Measurements from ENCODE around the gene SNAP91. TPM values are rescaled to one million over a fixed set of nuclear protein-coding genes. Genes with fewer than 3 reads are reported as not detected.

The SNAP91 gene
- total RNA-seq, 1 experiment from 2014 or later = not detected

- no TSS peak for BruUV-seq (replicated peaks)
- no peak overlapping the region for H3K27ac ChIP-seq (ENCODE audit: low read length)
- ChIA-PET POLR2A (ENCODE audit: unreplicated experiment) (no interaction called here), CTCF (no interaction called here)
- no peak overlapping the region for H3K4me2 ChIP-seq (ENCODE audit: low read length)
- no peak overlapping the region for H3K4me3 ChIP-seq (ENCODE audit: low read length)
- H3K9ac ChIP-seq (ENCODE audit: low read length) = no peak overlapping the region
- intact Hi-C loops (cut with micrococcal nuclease) = no loop called here
- no peak overlapping the region for H2AFZ ChIP-seq (ENCODE audit: low read length)
- no peaks in the 10 kb centered on the region for H3K36me3 ChIP-seq (ENCODE audit: low read depth, low read length)
- H4K20me1 ChIP-seq (ENCODE audit: low read length) = no peaks in the 10 kb centered on the region
- no peaks in the 10 kb centered on the region for H3K4me1 ChIP-seq (ENCODE audit: insufficient read depth, low read length)
- no peaks in the 10 kb centered on the region for H3K9me3 ChIP-seq (ENCODE audit: low read length)
- H3K9me2 ChIP-seq (replicated peaks; ENCODE audit: low read length) = no peaks in the 10 kb centered on the region
- H3K79me2 ChIP-seq (ENCODE audit: low read length) = no peaks in the 10 kb centered on the region
- ATAC-seq (no peak), DNase-seq (no peak)
- no peaks in the 10 kb centered on the region for H3F3A ChIP-seq (ENCODE audit: low read length, unreplicated experiment)
- peaks cover 10% of the 10 kb centered on the region; the same call in 1 of the 2 replicates for H3K27me3 ChIP-seq (ENCODE audit: low read length)
- TF ChIP-seq CTCF (conservative IDR thresholded peaks at IDR 0.05; ENCODE audit: low read depth, low read length) = no peak
- no peak for TF ChIP-seq EZH2phosphoT487 (IDR thresholded peaks at IDR 0.05; ENCODE audit: borderline replicate concordance, low read length)
- TF ChIP-seq EZH2 (IDR thresholded peaks at IDR 0.05; ENCODE audit: low read length, unreplicated experiment) = no peak
These were observed 23.4 kb downstream of the SNAP91 start for GRCh38 chr6:83685481-83685880.

- Histone ChIP-seq H3K9me2 (replicated peaks; ENCODE audit: low read length) (no peaks in the 10 kb centered on the region), H3K79me2 (ENCODE audit: low read length) (no peaks in the 10 kb centered on the region), H3K4me3 (ENCODE audit: low read length) (no peak overlapping the region), H4K20me1 (ENCODE audit: low read length) (no peaks in the 10 kb centered on the region), H3K4me2 (ENCODE audit: low read length) (no peak overlapping the region), H3K36me3 (ENCODE audit: low read depth, low read length) (no peaks in the 10 kb centered on the region), H3F3A (ENCODE audit: low read length, unreplicated experiment) (no peaks in the 10 kb centered on the region), H3K27me3 (ENCODE audit: low read length) (peaks cover 50% of the 10 kb centered on the region), H3K9me3 (ENCODE audit: low read length) (no peaks in the 10 kb centered on the region), H3K9ac (ENCODE audit: low read length) (no peak overlapping the region), H3K27ac (ENCODE audit: low read length) (no peak overlapping the region), H2AFZ (ENCODE audit: low read length) (no peak overlapping the region), H3K4me1 (ENCODE audit: insufficient read depth, low read length) (no peaks in the 10 kb centered on the region)
- no peak for DNase-seq
- no peak for ATAC-seq
- ChIA-PET POLR2A (ENCODE audit: unreplicated experiment) (no interaction called here), CTCF (no interaction called here)
- intact Hi-C loops (cut with micrococcal nuclease) = no loop called here
- BruUV-seq (replicated peaks) = no TSS peak
- TF ChIP-seq CTCF (conservative IDR thresholded peaks at IDR 0.05; ENCODE audit: low read depth, low read length) (no peak), EZH2phosphoT487 (IDR thresholded peaks at IDR 0.05; ENCODE audit: borderline replicate concordance, low read length) (no peak), EZH2 (IDR thresholded peaks at IDR 0.05; ENCODE audit: low read length, unreplicated experiment) (no peak)
These were observed 31.1 kb downstream of the SNAP91 start for GRCh38 chr6:83677791-83678190.

- H3K79me2 ChIP-seq (ENCODE audit: low read length) = no peaks in the 10 kb centered on the region
- H3K9me2 ChIP-seq (replicated peaks; ENCODE audit: low read length) = no peaks in the 10 kb centered on the region
- H3K4me3 ChIP-seq (ENCODE audit: low read length) = no peak overlapping the region
- H3F3A ChIP-seq (ENCODE audit: low read length, unreplicated experiment) = no peaks in the 10 kb centered on the region
- no peak overlapping the region for H2AFZ ChIP-seq (ENCODE audit: low read length)
- H3K4me2 ChIP-seq (ENCODE audit: low read length) = no peak overlapping the region
- no peaks in the 10 kb centered on the region for H3K9me3 ChIP-seq (ENCODE audit: low read length)
- H3K27me3 ChIP-seq (ENCODE audit: low read length) = peaks cover 27% of the 10 kb centered on the region
- no TSS peak for BruUV-seq (replicated peaks)
- H4K20me1 ChIP-seq (ENCODE audit: low read length) = no peaks in the 10 kb centered on the region
- H3K4me1 ChIP-seq (ENCODE audit: insufficient read depth, low read length) = no peaks in the 10 kb centered on the region
- TF ChIP-seq EZH2 (IDR thresholded peaks at IDR 0.05; ENCODE audit: low read length, unreplicated experiment) (no peak), EZH2phosphoT487 (IDR thresholded peaks at IDR 0.05; ENCODE audit: borderline replicate concordance, low read length) (no peak), CTCF (conservative IDR thresholded peaks at IDR 0.05; ENCODE audit: low read depth, low read length) (no peak)
- H3K36me3 ChIP-seq (ENCODE audit: low read depth, low read length) = no peaks in the 10 kb centered on the region
- DNase-seq (no peak), ATAC-seq (no peak)
- H3K27ac ChIP-seq (ENCODE audit: low read length) = no peak overlapping the region
- no peak overlapping the region for H3K9ac ChIP-seq (ENCODE audit: low read length)
- intact Hi-C loops (cut with micrococcal nuclease) = no loop called here
- ChIA-PET CTCF (no interaction called here), POLR2A (ENCODE audit: unreplicated experiment) (no interaction called here)
These were observed 70.9 kb downstream of the SNAP91 start for GRCh38 chr6:83637953-83638352.
